Right lobe of liver (tissue), 6 donors: ENCODE data around the gene CTU2. TPM values are rescaled to one million over a fixed set of nuclear protein-coding genes. Genes with fewer than 3 reads are reported as not detected.

Source experiments
- ATAC-seq, 4 donors: fragments of 200-7000 bp; cut with Tn5 transposase; one replicate each; pipeline ENCODE4 v1.9.1; 2020; ENCODE audit warnings: mild to moderate bottlenecking in 4 of 4, moderate library complexity in 4 of 4
- DNase-seq, 3 donors: peaks; one replicate each; pipeline ENCODE4 v3.0.0-alpha.2; 2020
- H3K27ac ChIP-seq, 3 donors: fragments of 200-600 bp; one replicate each; pipeline ENCODE4 v1.8.0; 2022
- H3K27me3 ChIP-seq, 2 donors: fragments of 200-600 bp; one replicate each; pipeline ENCODE4 v1.8.0; 2022
- H3K36me3 ChIP-seq, 4 donors: fragments of 200-600 bp; sonication (generic) in 1 of 4; one replicate each; pipeline versions ENCODE4 v1.5.1 to v1.8.0; 2017 to 2022; ENCODE audit warnings: control low read depth in 1 of 4
- H3K4me1 ChIP-seq, 4 donors: fragments of 200-600 bp; sonication (generic) in 1 of 4; one replicate each; pipeline versions ENCODE4 v1.5.1 to v1.8.0; 2017 to 2022; ENCODE audit warnings: control low read depth in 1 of 4
- H3K4me3 ChIP-seq, 3 donors: fragments of 200-600 bp; one replicate each; pipeline ENCODE4 v1.8.0; 2022
- H3K9me3 ChIP-seq, 4 donors: fragments of 200-600 bp; sonication (generic) in 1 of 4; one replicate each; pipeline versions ENCODE4 v1.5.1 to v1.8.0; 2017 to 2022; ENCODE audit warnings: control low read depth in 1 of 4
- POLR2A ChIP-seq: fragments of 450-650 bp; IDR thresholded peaks from one replicate; pipeline ENCODE4 v1.6.1; 2017; ENCODE audit warnings: antibody characterized with exemption, mild to moderate bottlenecking
- WGBS: methylation state at CpG from one replicate; pipeline ENCODE4 v1.1.6; 2018; ENCODE audit warnings: low coverage, low lambda C conversion rate; ENCODE audit not compliant: insufficient coverage; ENCODE audit errors: missing lambda C conversion rate; 5-methylcytosine and 5-hydroxymethylcytosine counted together
- intact Hi-C, 2 donors: fragments of 100-400 bp; cut with DNase I; formaldehyde crosslinking; loops; one replicate each; pipeline versions ENCODE4 v1.11.2 to v1.14.1; 2022
- total RNA-seq, 6 experiments: library from RNA; depleted of rRNA in 2 of 6; stranded (reverse); fragments of >200 nt in 2 of 6; fragmentation: NEBNext Ultra II Directional in 3 of 6; extraction: Animal tissue kit (Norgen Biotek cat#: 25700) in 3 of 6; gene quantifications; one replicate each; pipeline versions ENCODE4 v1.1.0 to v1.2.4, GENCODE V29; 2016 to 2023
- TF ChIP-seq, protein P1 (sequence below), 4 donors: fragments of 200-600 bp in 3 of 4; fragments of 450-650 bp in 1 of 4; IDR thresholded peaks; one replicate each; pipeline versions ENCODE4 v1.5.1 to v1.8.0; 2016 to 2022; ENCODE audit warnings: antibody characterized with exemption in 4 of 4, mild to moderate bottlenecking in 2 of 4
- donor health status: DM: no; HTN: yes; CAD: no.
- donor health status: DM: no; HTN: no; CAD: no.
- donor health status: DM: no; HTN: no; CAD: no.
- donor health status: DM: no; HTN: yes; CAD: no.
- donor health status: DM: no; HTN: yes; CAD: no.

The CTU2 gene
- total RNA-seq, 6 experiments from 2014 or later = 5.0 to 9.5 (median 8.2) TPM

DNA sequence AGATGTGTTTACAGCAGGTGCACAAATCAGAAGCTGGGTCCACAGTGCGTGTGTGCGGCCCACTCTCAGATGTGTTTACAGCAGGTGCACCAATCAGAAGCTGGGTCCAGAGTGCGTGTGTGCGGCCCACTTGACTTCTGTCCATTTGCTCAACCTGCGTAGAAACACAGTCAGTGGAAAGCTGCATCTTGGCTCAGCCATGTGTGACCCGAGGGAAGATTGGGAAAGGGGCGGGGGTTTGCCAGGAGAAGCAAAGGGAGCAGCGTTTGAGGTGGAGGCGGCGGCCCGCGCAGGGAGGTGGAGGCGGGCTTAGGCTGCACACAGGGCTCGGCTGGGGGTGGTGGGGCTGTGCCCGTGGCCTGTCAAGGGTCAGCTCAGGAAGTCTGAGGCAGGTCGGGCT lies 4.3 kb downstream of the CTU2 start:
- TF ChIP-seq POLR2A = no peak
- TF ChIP-seq, protein P1, sequence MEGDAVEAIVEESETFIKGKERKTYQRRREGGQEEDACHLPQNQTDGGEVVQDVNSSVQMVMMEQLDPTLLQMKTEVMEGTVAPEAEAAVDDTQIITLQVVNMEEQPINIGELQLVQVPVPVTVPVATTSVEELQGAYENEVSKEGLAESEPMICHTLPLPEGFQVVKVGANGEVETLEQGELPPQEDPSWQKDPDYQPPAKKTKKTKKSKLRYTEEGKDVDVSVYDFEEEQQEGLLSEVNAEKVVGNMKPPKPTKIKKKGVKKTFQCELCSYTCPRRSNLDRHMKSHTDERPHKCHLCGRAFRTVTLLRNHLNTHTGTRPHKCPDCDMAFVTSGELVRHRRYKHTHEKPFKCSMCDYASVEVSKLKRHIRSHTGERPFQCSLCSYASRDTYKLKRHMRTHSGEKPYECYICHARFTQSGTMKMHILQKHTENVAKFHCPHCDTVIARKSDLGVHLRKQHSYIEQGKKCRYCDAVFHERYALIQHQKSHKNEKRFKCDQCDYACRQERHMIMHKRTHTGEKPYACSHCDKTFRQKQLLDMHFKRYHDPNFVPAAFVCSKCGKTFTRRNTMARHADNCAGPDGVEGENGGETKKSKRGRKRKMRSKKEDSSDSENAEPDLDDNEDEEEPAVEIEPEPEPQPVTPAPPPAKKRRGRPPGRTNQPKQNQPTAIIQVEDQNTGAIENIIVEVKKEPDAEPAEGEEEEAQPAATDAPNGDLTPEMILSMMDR (IDR thresholded peaks at IDR 0.05) = no peak
- Histone ChIP-seq H3K4me1 (peaks cover 0 to 8% (median 3%) of the 10 kb centered on the region in 4 donors), H3K9me3 (no peaks in the 10 kb centered on the region), H3K36me3 (peaks cover 0 to 21% (median 7%) of the 10 kb centered on the region in 4 donors), H3K27me3 (no peaks in the 10 kb centered on the region), H3K27ac (no peak overlapping the region), H3K4me3 (no peak overlapping the region)
- DNase-seq (no peak), ATAC-seq (no peak)
- WGBS = 68% methylated on average over 6 of the region's 16 CpGs
- intact Hi-C loops = no loop called here

- no peaks in the 10 kb centered on the region for H3K27me3 ChIP-seq
- ATAC-seq = no peak
- peaks cover 0 to 34% (median 14%) of the 10 kb centered on the region in 4 donors for H3K36me3 ChIP-seq
- no peaks in the 10 kb centered on the region for H3K9me3 ChIP-seq
- intact Hi-C loops = no loop called here
- peaks cover 0 to 7% (median 3%) of the 10 kb centered on the region in 4 donors for H3K4me1 ChIP-seq
- no peak for DNase-seq
- H3K4me3 ChIP-seq = no peak overlapping the region
- H3K27ac ChIP-seq = no peak overlapping the region
- 50% methylated on average over 2 of the region's 18 CpGs for WGBS
- TF ChIP-seq, protein P1 (IDR thresholded peaks at IDR 0.05) = no peak
- TF ChIP-seq POLR2A = no peak
Measured at GRCh38 chr16:88711750-88712340, 5.5 kb downstream of the CTU2 start.

DNA sequence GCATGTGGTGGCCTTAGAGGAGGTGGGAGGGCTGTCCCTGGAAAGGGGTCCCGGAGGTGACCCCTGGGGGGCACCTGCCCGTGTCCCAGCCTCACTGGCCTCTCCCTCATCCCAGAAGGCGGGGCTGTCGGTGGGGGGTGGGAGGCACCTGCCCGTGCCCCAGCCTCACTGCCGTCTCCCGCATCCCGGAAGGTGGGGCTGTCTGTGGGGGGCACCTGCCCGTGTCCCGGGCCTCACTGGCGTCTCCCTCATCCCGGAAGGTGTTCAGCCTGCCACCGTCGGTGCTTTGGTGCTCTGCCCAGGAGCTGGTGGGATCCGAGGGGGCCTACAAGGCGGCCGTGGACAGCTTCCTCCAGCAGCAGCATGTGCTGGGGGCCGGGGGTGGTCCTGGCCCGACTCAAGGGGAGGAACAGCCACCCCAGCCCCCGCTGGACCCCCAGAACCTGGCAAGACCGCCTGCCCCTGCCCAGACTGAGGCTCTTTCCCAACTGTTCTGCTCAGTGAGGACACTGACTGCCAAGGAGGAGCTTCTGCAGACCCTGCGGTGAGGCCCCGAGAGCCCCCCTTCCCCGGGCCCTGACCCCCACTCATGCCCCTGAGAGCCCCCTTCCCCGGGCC lies 6.2 kb downstream of the CTU2 start:
- no peaks in the 10 kb centered on the region for H3K9me3 ChIP-seq
- H3K4me1 ChIP-seq = peaks cover 0 to 1% (median 0%) of the 10 kb centered on the region in 4 donors
- H3K27me3 ChIP-seq = no peaks in the 10 kb centered on the region
- no peak overlapping the region for H3K4me3 ChIP-seq
- H3K27ac ChIP-seq = no peak overlapping the region
- 58% methylated on average over 2 of the region's 25 CpGs for WGBS
- DNase-seq (no peak), ATAC-seq (no peak)
- TF ChIP-seq POLR2A = no peak
- TF ChIP-seq, protein P1 (IDR thresholded peaks at IDR 0.05) = no peak
- peaks cover 0 to 40% (median 17%) of the 10 kb centered on the region in 4 donors for H3K36me3 ChIP-seq
- intact Hi-C loops = no loop called here

DNA sequence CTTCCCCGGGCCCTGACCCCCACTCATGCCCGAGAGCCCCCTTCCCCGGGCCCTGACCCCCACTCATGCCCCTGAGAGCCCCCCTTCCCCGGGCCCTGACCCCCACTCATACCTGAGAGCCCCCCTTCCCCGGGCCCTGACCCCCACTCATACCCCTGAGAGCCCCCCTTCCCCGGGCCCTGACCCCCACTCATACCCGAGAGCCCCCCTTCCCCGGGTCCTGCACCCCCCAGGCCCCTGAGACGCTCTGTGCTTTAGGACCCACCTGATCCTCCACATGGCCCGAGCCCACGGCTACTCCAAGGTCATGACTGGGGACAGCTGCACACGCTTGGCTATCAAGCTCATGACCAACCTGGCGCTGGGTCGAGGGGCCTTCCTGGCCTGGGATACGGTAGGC lies 6.8 kb downstream of the CTU2 start:
- Histone ChIP-seq H3K4me3 (no peak overlapping the region), H3K4me1 (no peaks in the 10 kb centered on the region), H3K36me3 (peaks cover 0 to 45% (median 17%) of the 10 kb centered on the region in 4 donors), H3K27me3 (no peaks in the 10 kb centered on the region), H3K27ac (no peak overlapping the region), H3K9me3 (no peaks in the 10 kb centered on the region)
- WGBS = 82% methylated on average over 4 of the region's 15 CpGs
- intact Hi-C loops = no loop called here
- no peak for DNase-seq
- no peak for ATAC-seq
- no peak for TF ChIP-seq POLR2A
- TF ChIP-seq, protein P1 (IDR thresholded peaks at IDR 0.05) = no peak
